ENCODE data around the gene C1orf210.

C1orf210 gene

DNA sequence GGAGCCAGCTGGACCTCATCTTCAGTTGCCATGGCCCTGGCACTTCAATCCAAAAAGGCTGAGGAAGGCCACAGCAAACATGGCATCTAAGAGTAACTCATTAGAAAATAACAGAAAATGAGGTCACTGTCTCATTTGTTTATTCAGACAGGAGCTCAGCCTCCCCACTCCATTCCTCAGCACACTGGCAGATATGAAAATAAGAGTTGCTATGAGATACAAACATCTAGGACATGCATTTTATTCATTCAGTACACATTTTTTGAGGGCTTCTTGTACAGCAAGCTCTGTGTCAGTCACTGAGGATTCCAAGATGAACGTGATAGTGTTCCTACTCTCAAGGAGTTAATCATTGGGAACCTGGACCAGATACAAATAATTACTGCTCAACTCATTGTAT lies 48.3 kb downstream of the C1orf210 start:
- Histone ChIP-seq H3K9me3 (ENCODE audit: control insufficient read depth in 1 of 2, low read length in 2 of 2) (no peaks in the 10 kb centered on the region), H3K36me3 (ENCODE audit: control insufficient read depth in 1 of 2, insufficient read depth in 2 of 2, low read length in 2 of 2) (no peaks in the 10 kb centered on the region), H3K27me3 (ENCODE audit: low read depth, low read length) (no peaks in the 10 kb centered on the region), H3K4me1 (ENCODE audit: control insufficient read depth in 1 of 2, insufficient read depth in 2 of 2, low read length in 2 of 2) (peaks cover 0 to 5% of the 10 kb centered on the region in 2 donors), H3K27ac (ENCODE audit: low read length) (no peak overlapping the region), H3K4me3 (ENCODE audit: low read depth in 1 of 2, low read length in 2 of 2) (no peak overlapping the region)

- Histone ChIP-seq H3K36me3 (ENCODE audit: control insufficient read depth in 1 of 2, insufficient read depth in 2 of 2, low read length in 2 of 2) (no peaks in the 10 kb centered on the region), H3K4me3 (ENCODE audit: low read depth in 1 of 2, low read length in 2 of 2) (no peak overlapping the region), H3K4me1 (ENCODE audit: control insufficient read depth in 1 of 2, insufficient read depth in 2 of 2, low read length in 2 of 2) (peaks cover 0 to 5% of the 10 kb centered on the region in 2 donors), H3K27me3 (ENCODE audit: low read depth, low read length) (no peaks in the 10 kb centered on the region), H3K9me3 (ENCODE audit: control insufficient read depth in 1 of 2, low read length in 2 of 2) (no peaks in the 10 kb centered on the region), H3K27ac (ENCODE audit: low read length) (no peak overlapping the region)
Observed at GRCh38 chr1:43235451-43236121, 49.8 kb downstream of the C1orf210 start.

DNA sequence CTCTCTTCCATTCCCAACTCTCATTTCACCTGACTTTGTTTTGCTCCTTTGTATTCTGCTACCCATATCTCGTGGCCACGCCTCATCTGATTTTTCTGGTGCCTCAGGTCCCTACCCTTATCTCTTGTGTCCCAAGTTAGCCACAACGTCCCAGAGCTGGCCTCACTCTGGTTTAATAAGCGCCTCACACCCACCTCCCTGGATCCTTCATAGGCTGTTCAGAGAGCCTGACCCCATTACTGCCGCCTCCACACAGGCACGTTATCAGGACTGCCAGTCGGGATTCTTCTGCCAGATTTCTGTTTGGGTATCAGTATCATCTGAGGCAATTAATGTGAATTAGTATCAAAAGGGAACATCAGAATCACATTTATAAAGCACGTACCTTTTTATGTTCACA lies 50.3 kb downstream of the C1orf210 start:
- Histone ChIP-seq H3K4me3 (ENCODE audit: low read depth in 1 of 2, low read length in 2 of 2) (no peak overlapping the region), H3K9me3 (ENCODE audit: control insufficient read depth in 1 of 2, low read length in 2 of 2) (no peaks in the 10 kb centered on the region)

DNA sequence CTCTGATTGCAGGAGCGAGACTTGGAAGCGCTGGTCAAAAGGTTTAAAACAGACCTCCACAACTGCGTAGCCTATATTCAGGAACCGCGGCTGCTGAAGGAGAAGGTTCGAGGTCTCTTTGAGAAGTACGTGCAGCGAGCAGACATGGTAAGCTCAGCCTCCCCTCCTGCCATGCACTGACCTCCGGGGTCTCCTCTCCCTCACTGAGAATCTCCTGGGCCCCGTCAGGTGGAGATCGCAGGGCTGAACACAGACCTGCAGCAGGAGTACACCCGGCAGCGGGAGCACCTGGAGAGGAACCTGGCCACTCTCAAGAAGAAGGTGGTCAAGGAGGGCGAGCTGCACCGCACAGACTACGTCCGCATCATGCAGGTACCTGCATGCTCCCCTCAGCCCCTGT lies 51.1 kb downstream of the C1orf210 start:
- no peaks in the 10 kb centered on the region for H3K9me3 ChIP-seq (ENCODE audit: control insufficient read depth in 1 of 2, low read length in 2 of 2)
- no peaks in the 10 kb centered on the region for H3K27me3 ChIP-seq (ENCODE audit: low read depth, low read length)
- peaks cover 4 to 9% of the 10 kb centered on the region in 2 donors for H3K4me1 ChIP-seq (ENCODE audit: control insufficient read depth in 1 of 2, insufficient read depth in 2 of 2, low read length in 2 of 2)
- H3K36me3 ChIP-seq (ENCODE audit: control insufficient read depth in 1 of 2, insufficient read depth in 2 of 2, low read length in 2 of 2) = no peaks in the 10 kb centered on the region
- no peak overlapping the region for H3K4me3 ChIP-seq (ENCODE audit: low read depth in 1 of 2, low read length in 2 of 2)
- H3K27ac ChIP-seq (ENCODE audit: low read length) = no peak overlapping the region

More for the DNA sequence above, 50.3 kb downstream of the C1orf210 start:
- no peaks in the 10 kb centered on the region for H3K36me3 ChIP-seq (ENCODE audit: control insufficient read depth in 1 of 2, insufficient read depth in 2 of 2, low read length in 2 of 2)
- H3K4me1 ChIP-seq (ENCODE audit: control insufficient read depth in 1 of 2, insufficient read depth in 2 of 2, low read length in 2 of 2) = peaks cover 0 to 5% of the 10 kb centered on the region in 2 donors
- no peak overlapping the region for H3K27ac ChIP-seq (ENCODE audit: low read length)
- no peaks in the 10 kb centered on the region for H3K27me3 ChIP-seq (ENCODE audit: low read depth, low read length)

DNA sequence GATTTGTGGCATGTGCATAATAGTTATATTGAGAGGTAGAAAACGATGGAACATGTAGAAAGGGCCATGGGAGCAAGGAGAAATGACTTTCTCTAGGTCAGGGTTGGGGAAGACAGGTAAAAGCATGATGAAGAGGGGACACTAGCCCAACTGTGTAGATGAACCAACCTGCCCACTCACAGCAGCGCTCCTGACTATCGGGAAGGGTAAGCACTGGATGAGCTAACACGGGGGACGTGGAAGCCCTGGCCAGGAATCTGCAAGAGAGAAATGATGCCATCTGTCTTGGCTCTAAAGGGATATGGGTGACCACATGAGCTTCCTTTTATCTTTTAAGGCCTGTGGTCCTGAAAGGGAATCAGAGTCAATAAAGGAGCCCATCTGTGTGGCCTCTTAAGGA lies 51.8 kb downstream of the C1orf210 start:
- no peaks in the 10 kb centered on the region for H3K9me3 ChIP-seq (ENCODE audit: control insufficient read depth in 1 of 2, low read length in 2 of 2)
- H3K4me3 ChIP-seq (ENCODE audit: low read depth in 1 of 2, low read length in 2 of 2) = no peak overlapping the region
- H3K27ac ChIP-seq (ENCODE audit: low read length) = no peak overlapping the region
- H3K4me1 ChIP-seq (ENCODE audit: control insufficient read depth in 1 of 2, insufficient read depth in 2 of 2, low read length in 2 of 2) = peaks cover 4 to 12% of the 10 kb centered on the region in 2 donors
- no peaks in the 10 kb centered on the region for H3K27me3 ChIP-seq (ENCODE audit: low read depth, low read length)
- no peaks in the 10 kb centered on the region for H3K36me3 ChIP-seq (ENCODE audit: control insufficient read depth in 1 of 2, insufficient read depth in 2 of 2, low read length in 2 of 2)

DNA sequence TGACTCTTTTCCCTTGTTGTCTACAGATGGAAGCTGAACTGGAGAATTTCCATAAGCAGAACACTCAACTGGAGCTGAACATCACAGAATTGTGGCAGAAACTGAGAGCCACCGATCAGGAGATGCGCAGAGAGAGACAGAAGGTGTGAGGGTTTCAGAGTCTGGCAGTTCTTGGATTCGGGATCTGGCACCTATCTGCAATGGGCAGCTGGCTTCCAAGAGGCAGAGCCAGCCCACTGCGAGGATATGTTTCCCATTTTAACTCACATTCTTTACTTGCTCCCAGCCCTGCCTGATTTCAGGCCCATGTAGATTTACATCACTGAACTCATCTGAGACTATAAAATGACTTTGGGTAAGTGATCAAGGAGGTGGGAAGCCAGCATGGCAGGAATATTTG lies 52.9 kb downstream of the C1orf210 start:
- Histone ChIP-seq H3K27me3 (ENCODE audit: low read depth, low read length) (no peaks in the 10 kb centered on the region), H3K9me3 (ENCODE audit: control insufficient read depth in 1 of 2, low read length in 2 of 2) (no peaks in the 10 kb centered on the region), H3K4me1 (ENCODE audit: control insufficient read depth in 1 of 2, insufficient read depth in 2 of 2, low read length in 2 of 2) (peaks cover 4 to 7% of the 10 kb centered on the region in 2 donors), H3K36me3 (ENCODE audit: control insufficient read depth in 1 of 2, insufficient read depth in 2 of 2, low read length in 2 of 2) (no peaks in the 10 kb centered on the region), H3K4me3 (ENCODE audit: low read depth in 1 of 2, low read length in 2 of 2) (no peak overlapping the region), H3K27ac (ENCODE audit: low read length) (no peak overlapping the region)

DNA sequence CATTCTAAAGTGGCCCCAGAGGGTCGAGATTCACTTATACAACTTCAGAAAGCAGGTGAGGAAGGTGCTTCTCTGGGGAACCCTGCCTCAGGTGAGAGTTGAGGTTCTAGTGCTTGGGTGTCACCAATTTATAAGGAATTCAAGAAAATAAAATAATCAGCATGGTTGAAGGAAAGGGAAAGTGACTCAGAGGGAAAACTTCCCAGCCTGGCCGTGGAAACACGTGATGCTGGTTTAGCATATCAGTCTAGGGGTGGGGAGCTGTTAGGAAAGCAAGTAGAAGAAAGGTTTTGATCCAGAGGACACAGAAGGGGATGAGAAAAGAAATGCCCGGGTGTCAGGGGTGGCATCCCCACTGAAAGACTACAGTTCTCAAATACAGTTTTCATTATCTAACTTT lies 53.3 kb downstream of the C1orf210 start:
- no peaks in the 10 kb centered on the region for H3K27me3 ChIP-seq (ENCODE audit: low read depth, low read length)
- H3K27ac ChIP-seq (ENCODE audit: low read length) = no peak overlapping the region
- H3K4me1 ChIP-seq (ENCODE audit: control insufficient read depth in 1 of 2, insufficient read depth in 2 of 2, low read length in 2 of 2) = peaks cover 4 to 7% of the 10 kb centered on the region in 2 donors
- no peaks in the 10 kb centered on the region for H3K36me3 ChIP-seq (ENCODE audit: control insufficient read depth in 1 of 2, insufficient read depth in 2 of 2, low read length in 2 of 2)
- H3K9me3 ChIP-seq (ENCODE audit: control insufficient read depth in 1 of 2, low read length in 2 of 2) = no peaks in the 10 kb centered on the region
- H3K4me3 ChIP-seq (ENCODE audit: low read depth in 1 of 2, low read length in 2 of 2) = no peak overlapping the region

Data from muscle layer of duodenum (tissue), 2 donors.